T47D (cell line): Measurements from ENCODE around the gene EXOC1L.

Source experiments
- DNase-seq, 2 experiments: peaks; one replicate each; pipeline versions ENCODE4 v3.0.0 to v3.0.0-alpha.2; 2011 to 2012; ENCODE audit warnings: low read depth in 1 of 2, low spot score in 1 of 2
- JUND ChIP-seq: IDR thresholded peaks from 2 replicates; pipeline ENCODE4 v1.6.1; 2012; ENCODE audit warnings: low read depth
- in situ Hi-C: cut with HindIII; loops from 2 replicates; pipeline ENCODE4 v1.10.0; 2016; ENCODE audit warnings: low sequenced_read_pairs, low pct_unique_long_range_greater_than_20kb

EXOC1L gene

DNA sequence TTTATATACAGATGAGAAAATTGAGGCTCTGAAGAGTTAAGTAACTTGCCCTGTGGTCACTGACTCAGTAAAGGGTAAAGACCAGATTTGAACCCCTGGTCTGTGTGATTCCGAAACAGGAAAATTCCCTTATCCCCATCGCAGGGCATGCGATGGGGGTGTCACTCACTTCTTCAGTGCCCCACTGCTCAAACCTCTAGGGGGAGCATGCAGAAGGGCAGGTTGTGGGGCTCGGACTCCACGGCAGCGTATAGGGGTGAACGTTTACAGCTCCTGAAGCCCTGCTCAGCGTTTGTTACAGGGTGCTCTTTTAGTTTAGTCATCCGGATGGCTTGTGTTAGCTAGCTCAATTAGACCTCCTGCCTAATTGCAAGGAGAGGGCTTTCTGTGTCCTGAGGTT is 30.1 kb downstream of the EXOC1L start:
- no peak for DNase-seq
- in situ Hi-C loops, result no loop called here
- no peak for TF ChIP-seq JUND

DNA sequence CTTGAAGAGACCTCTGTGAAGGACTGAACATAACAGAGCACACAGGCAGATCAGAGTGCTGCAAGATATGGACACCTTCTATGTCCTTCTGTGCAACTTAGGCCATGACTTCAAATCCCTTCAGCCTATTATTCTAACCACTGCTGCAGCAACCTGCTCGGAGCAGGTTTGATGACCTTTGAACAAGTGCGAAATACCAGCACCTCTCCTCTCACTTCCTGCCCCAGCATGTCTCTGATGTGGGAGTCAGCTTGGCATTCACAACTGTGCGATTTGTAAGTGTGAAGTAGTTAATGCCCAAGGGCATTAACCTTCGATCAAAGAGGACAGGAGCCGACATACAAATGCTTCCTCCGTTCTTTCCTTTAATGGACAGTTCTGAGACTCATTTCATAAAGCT is 32.3 kb downstream of the EXOC1L start:
- TF ChIP-seq JUND, result no peak
- no peak for DNase-seq
- in situ Hi-C loops, result no loop called here

GRCh38 chr4:55853484-55854046 is 34.0 kb downstream of the EXOC1L start, which contains the start of gene EXOC1:
EXOC1 (plus strand) TSS chr4:55853648; CDS start chr4:55858324, 4,676 bp downstream.
- peak; percentile 78 to 94 for DNase-seq
- in situ Hi-C loops, result no loop called here
- no peak for TF ChIP-seq JUND

- in situ Hi-C loops, result no loop called here
- no peak for TF ChIP-seq JUND
- DNase-seq, result no peak
These were observed 34.5 kb downstream of the EXOC1L start for GRCh38 chr4:55854129-55854528.

GRCh38 chr4:55857586-55857985 is 38.0 kb downstream of the EXOC1L start:
- in situ Hi-C loops, result no loop called here
- TF ChIP-seq JUND, result no peak
- DNase-seq, result no peak

DNA sequence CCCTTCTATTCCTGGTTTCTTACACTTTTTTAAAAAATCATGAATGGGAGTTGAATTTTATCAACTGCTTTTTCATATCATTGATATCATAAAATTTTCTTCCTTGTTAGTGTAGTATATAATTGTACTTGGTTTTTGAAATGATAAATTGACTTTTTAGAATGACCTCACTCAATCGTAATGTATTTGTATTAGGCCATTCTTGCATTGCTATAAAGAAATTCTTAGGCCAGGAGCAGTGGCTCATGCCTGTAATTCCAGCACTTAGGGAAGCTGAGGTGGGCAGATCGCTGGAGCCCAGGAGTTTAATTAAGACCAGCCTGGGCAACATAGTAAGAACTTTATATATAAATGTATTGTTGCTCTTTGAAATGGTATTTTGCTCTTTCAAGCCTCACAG is 40.1 kb downstream of the EXOC1L start:
- no peak for TF ChIP-seq JUND
- in situ Hi-C loops, result no loop called here
- no peak for DNase-seq

- no peak for TF ChIP-seq JUND
- in situ Hi-C loops, result no loop called here
- no peak for DNase-seq
These were observed 45.1 kb downstream of the EXOC1L start for GRCh38 chr4:55864577-55865223.

DNA sequence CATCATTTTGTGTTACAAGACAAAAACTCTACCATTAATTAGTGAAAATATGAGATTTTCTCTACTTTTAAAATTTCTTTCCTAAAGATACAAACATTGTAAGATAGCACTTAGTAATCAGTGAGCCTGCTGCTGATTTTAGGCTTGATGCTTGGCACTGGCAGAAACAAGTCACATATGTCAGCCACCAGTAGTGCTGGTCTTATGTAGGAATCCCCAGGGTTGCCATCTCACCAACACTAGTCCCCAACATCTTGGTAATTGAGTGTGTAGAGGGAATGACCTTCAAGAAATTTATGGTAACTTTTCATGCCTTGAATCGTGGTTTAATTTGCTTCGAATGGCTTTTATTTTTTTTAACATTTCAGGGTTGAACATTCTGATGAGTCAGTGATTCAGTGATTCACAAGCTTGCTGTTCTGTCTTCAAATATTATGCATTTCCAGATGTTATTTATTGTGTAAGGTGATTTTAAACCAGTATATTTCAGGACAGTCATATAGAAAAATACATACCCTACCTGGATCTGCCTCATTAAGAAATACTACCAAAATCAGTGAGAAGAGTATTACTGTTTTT is 45.7 kb downstream of the EXOC1L start:
- DNase-seq, result no peak
- TF ChIP-seq JUND, result no peak
- in situ Hi-C loops, result no loop called here

GRCh38 chr4:55866290-55866907 is 46.8 kb downstream of the EXOC1L start:
- in situ Hi-C loops, result no loop called here
- TF ChIP-seq JUND, result no peak
- no peak for DNase-seq

DNA sequence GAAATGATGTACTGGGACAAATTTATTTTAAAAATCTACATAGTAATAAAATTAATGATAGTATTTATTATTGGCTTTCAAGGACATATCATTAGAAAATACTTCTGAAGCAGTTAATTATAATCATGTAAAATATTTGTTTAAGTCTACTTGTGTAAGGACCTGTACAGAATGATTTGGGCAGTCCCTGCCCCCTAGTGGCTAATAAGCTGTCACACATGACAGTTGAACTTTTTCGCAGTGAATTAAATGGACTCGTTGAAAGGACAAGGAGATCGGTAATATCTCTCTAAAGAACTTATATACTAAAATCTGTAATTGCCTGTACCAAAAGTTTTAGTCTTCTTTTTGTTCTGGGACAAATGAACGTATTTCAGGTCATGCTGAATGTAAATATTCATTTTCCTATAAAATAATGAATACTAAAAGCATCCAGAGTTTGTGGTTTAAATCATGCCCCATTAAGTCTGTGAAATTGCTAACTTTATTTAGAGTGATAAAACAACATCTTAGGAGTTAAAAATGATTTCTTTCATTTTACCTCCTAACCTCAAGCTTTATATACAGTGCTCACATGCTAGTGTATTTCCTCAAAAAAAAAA is 47.5 kb downstream of the EXOC1L start:
- no peak for TF ChIP-seq JUND
- DNase-seq, result peak in 1 of 2 experiments; percentile 63
- in situ Hi-C loops, result no loop called here

DNA sequence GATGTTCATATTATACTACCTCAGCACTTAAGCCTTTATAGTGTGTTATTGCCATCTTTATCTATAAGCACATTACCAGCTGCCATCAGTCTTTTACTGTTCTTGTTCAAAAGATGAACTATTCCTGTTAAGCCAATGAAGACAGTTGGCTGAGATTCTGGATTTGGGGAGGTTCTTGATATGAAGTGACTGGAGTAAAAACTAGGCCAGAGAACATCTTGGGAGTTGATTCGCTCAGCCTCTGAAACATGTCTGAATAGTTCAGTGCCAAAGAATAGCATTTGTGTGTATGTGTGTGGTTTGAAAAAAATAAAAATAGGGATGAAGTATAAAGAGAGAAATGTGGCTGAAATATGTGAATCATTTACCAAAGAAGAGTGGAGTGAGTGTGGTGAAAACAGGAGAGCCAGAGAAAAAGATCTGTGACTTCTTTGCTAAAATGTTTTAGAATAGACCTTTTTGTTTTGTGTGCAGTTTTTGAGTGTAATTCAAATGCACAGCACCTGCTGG is 49.0 kb downstream of the EXOC1L start:
- in situ Hi-C loops, result no loop called here
- no peak for TF ChIP-seq JUND

GRCh38 chr4:55871299-55871800 is 51.8 kb downstream of the EXOC1L start:
- DNase-seq, result no peak
- no peak for TF ChIP-seq JUND
- in situ Hi-C loops, result no loop called here

More for the DNA sequence above, 49.0 kb downstream of the EXOC1L start:
- DNase-seq, result no peak
